Endothelial cell of umbilical vein (primary cell): Measurements from ENCODE around the gene ATG12. TPM values are rescaled to one million over a fixed set of nuclear protein-coding genes. Genes with fewer than 3 reads are reported as not detected.
"Not testable (repeated sequence)": the region's sequence is repeated elsewhere in the genome, so short reads cannot be mapped to it uniquely, and the experiment has no call there.

Source experiments
- BruUV-seq: library from RNA; stranded (reverse); fragments of 400-500 nt; replicated peaks from 2 replicates; lab custom pipeline; 2021; lab: Mats Ljungman, UMichigan
- CTCF ChIA-PET: fragments of 300-600, 350-600 bp; sonication (Branson Sonifier 250); formaldehyde crosslinking; loops from one replicate; lab custom pipeline; 2021; ENCODE audit warnings: antibody characterized with exemption, inconsistent platforms; lab: Charles Lee
- POLR2A ChIA-PET: fragments of 300-600, 350-600 bp; sonication (Branson Sonifier 250); formaldehyde crosslinking; loops from one replicate; lab custom pipeline; 2021; ENCODE audit warnings: antibody characterized with exemption, inconsistent platforms; lab: Charles Lee
- DNase-seq: peaks from one replicate; pipeline ENCODE4 v3.0.0-alpha.2; 2011; ENCODE audit warnings: low read depth, low spot score
- FAIRE-seq: peaks from 2 replicates; lab custom pipeline; 2011; peaks lifted over from hg19 to GRCh38; lab: Jason Lieb, UNC
- H2AFZ ChIP-seq: 2 replicates; pipeline ENCODE4 v1.6.0; 2012; ENCODE audit warnings: low read depth, low read length, control low read depth, inconsistent platforms
- H3K27ac ChIP-seq: 2 replicates; pipeline ENCODE4 v1.5.1; 2011; ENCODE audit warnings: low read depth, mild to moderate bottlenecking, control low read depth, low read length, moderate library complexity; ENCODE audit not compliant: insufficient read depth
- H3K27me3 ChIP-seq, 2 experiments: 2 replicates each; pipeline versions ENCODE4 v1.6.0 to v1.6.1; 2011; ENCODE audit warnings: low read length in 2 of 2, mixed read lengths in 1 of 2; ENCODE audit not compliant: control insufficient read depth in 2 of 2, insufficient read depth in 2 of 2
- H3K36me3 ChIP-seq, 2 experiments: 2 replicates in 1 of 2; 3 replicates in 1 of 2; pipeline ENCODE4 v1.5.1; 2011; ENCODE audit warnings: low read length in 2 of 2, mild to moderate bottlenecking in 1 of 2, moderate library complexity in 1 of 2; ENCODE audit not compliant: control insufficient read depth in 2 of 2, insufficient read depth in 2 of 2; ENCODE audit errors: extremely low read depth in 1 of 2
- H3K4me1 ChIP-seq: 3 replicates; pipeline ENCODE4 v1.5.1; 2011; ENCODE audit warnings: mild to moderate bottlenecking, low read length; ENCODE audit not compliant: control insufficient read depth, insufficient read depth; ENCODE audit errors: extremely low read depth
- H3K4me2 ChIP-seq: 2 replicates; pipeline ENCODE4 v1.6.1; 2011; ENCODE audit warnings: low read length, control low read depth, mixed read lengths; ENCODE audit not compliant: insufficient read depth
- H3K4me3 ChIP-seq, 3 experiments: fragments of 200-600 bp in 1 of 3; sonication (generic), shearing (Covaris generic) in 1 of 3; replicated peaks in 1 of 3; 2 replicates each; pipeline ENCODE4 v1.5.1; 2011 to 2016; ENCODE audit warnings: control low read depth in 3 of 3, low read length in 3 of 3, mild to moderate bottlenecking in 2 of 3, inconsistent platforms in 1 of 3, low read depth in 1 of 3, moderate library complexity in 1 of 3; ENCODE audit not compliant: insufficient read depth in 1 of 3
- H3K79me2 ChIP-seq: 2 replicates; pipeline ENCODE4 v1.6.0; 2012; ENCODE audit warnings: low read length, inconsistent platforms; ENCODE audit not compliant: control insufficient read depth, insufficient read depth
- H3K9ac ChIP-seq: replicated peaks from 2 replicates; pipeline ENCODE3; 2011; ENCODE audit warnings: low read length, control low read depth; ENCODE audit not compliant: insufficient read depth; ENCODE audit errors: extremely low read depth
- H3K9me1 ChIP-seq: replicated peaks from 3 replicates; pipeline ENCODE4 v1.6.0; 2011; ENCODE audit warnings: mild to moderate bottlenecking, low read length; ENCODE audit not compliant: control insufficient read depth, insufficient read depth; ENCODE audit errors: extremely low read depth
- H3K9me3 ChIP-seq: replicated peaks from 2 replicates; pipeline ENCODE4 v1.5.1; 2012; ENCODE audit warnings: low read length, inconsistent platforms; ENCODE audit not compliant: control insufficient read depth, insufficient read depth
- H4K20me1 ChIP-seq: replicated peaks from 2 replicates; pipeline ENCODE3; 2011; ENCODE audit warnings: mild to moderate bottlenecking, low read length; ENCODE audit not compliant: control insufficient read depth, insufficient read depth; ENCODE audit errors: extremely low read depth
- EZH2 ChIP-seq: IDR thresholded peaks from 2 replicates; pipeline ENCODE4 v1.6.1; 2012; ENCODE audit warnings: borderline replicate concordance, low read depth, mild to moderate bottlenecking, moderate library complexity, low read length, inconsistent platforms; ENCODE audit not compliant: severe bottlenecking
- FOS ChIP-seq: IDR thresholded peaks from 2 replicates; pipeline ENCODE4 v1.6.1; 2011; ENCODE audit warnings: mild to moderate bottlenecking, low read length, moderate library complexity, borderline replicate concordance; ENCODE audit not compliant: insufficient read depth
- GATA2 ChIP-seq: IDR thresholded peaks from 2 replicates; pipeline ENCODE4 v1.7.0; 2011; ENCODE audit warnings: low read depth, mild to moderate bottlenecking, moderate library complexity, mixed read lengths, low read length; ENCODE audit not compliant: insufficient read length, insufficient read depth
- JUN ChIP-seq: IDR thresholded peaks from 2 replicates; pipeline ENCODE4 v1.6.1; 2011; ENCODE audit warnings: borderline replicate concordance, low read depth; ENCODE audit not compliant: insufficient read length, insufficient read depth
- MYC ChIP-seq: IDR thresholded peaks from one replicate; pipeline ENCODE4 v1.6.1; 2011; ENCODE audit warnings: mild to moderate bottlenecking, low read depth, low read length
- POLR2A ChIP-seq: IDR thresholded peaks from 2 replicates; pipeline ENCODE4 v1.6.1; 2012; ENCODE audit warnings: low read depth, mild to moderate bottlenecking, control low read depth, low read length
- POLR2AphosphoS5 ChIP-seq: IDR thresholded peaks from 2 replicates; pipeline ENCODE4 v1.6.1; 2012; ENCODE audit warnings: low read depth, mild to moderate bottlenecking, control low read depth, low read length, moderate library complexity; ENCODE audit not compliant: insufficient read depth
- dilution Hi-C: fragments of 300-500 bp; cut with MboI; formaldehyde crosslinking; loops from one replicate; pipeline ENCODE4 v1.15.0; 2019; ENCODE audit warnings: low sequenced_read_pairs; ENCODE audit not compliant: extremely low pct_ligation_motif_present
- intact Hi-C: fragments of 100-400 bp; cut with micrococcal nuclease; formaldehyde crosslinking; loops from one replicate; pipeline ENCODE4 v1.10.0; 2022
- polyA plus RNA-seq, 4 experiments: library from polyadenylated mRNA; depleted of rRNA in 3 of 4; stranded (reverse) in 3 of 4; unstranded in 1 of 4; fragments of >200 nt; gene quantifications; 2 replicates each; pipeline versions ENCODE4 v1.2.1 to v1.2.3, GENCODE V29; 2011 to 2012; ENCODE audit warnings: missing spikeins in 1 of 4
- total RNA-seq: library from RNA; stranded (reverse); gene quantifications from 2 replicates; pipeline ENCODE4 v1.2.3, GENCODE V29; 2021
- TF ChIP-seq, protein P1 (sequence below), 2 donors: IDR thresholded peaks; 1 replicate in 1 of 2; 2 replicates in 1 of 2; pipeline ENCODE4 v1.5.1; 2011; ENCODE audit warnings: low read length in 2 of 2, mild to moderate bottlenecking in 2 of 2, moderate library complexity in 2 of 2, control low read depth in 1 of 2, inconsistent platforms in 1 of 2, low read depth in 1 of 2; ENCODE audit not compliant: insufficient read depth in 1 of 2; ENCODE audit errors: extremely low read depth in 1 of 2
- TF ChIP-seq, protein P2 (sequence below): IDR thresholded peaks from 2 replicates; pipeline ENCODE4 v1.6.1; 2011; ENCODE audit not compliant: insufficient read depth, insufficient read length

The ATG12 gene
- total and polyA plus RNA-seq, 2 donors (not counting 3 experiments of a cell fraction or from before 2014, with no cell fraction given): 27.5 to 62.0 TPM

DNA sequence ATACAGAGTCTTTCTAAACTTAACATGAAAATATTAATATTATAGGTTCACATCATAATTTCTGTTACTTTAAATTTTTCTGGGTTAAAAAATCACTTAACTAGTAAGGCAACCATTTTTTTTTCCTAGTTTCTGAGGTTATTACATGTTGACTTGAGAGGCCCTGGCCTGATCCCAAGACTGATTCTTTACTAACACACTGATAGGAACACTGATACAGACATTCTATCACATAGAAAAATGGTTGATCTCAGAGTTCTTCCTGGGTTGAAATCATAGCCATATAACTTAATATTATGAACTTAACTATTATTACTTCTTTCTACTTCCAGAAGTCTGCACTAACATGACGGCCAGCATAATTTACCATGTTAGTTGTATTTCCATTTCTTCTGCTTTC lies 43.3 kb upstream of the ATG12 start:
- TF ChIP-seq POLR2AphosphoS5: no peak
- TF ChIP-seq, protein P1, sequence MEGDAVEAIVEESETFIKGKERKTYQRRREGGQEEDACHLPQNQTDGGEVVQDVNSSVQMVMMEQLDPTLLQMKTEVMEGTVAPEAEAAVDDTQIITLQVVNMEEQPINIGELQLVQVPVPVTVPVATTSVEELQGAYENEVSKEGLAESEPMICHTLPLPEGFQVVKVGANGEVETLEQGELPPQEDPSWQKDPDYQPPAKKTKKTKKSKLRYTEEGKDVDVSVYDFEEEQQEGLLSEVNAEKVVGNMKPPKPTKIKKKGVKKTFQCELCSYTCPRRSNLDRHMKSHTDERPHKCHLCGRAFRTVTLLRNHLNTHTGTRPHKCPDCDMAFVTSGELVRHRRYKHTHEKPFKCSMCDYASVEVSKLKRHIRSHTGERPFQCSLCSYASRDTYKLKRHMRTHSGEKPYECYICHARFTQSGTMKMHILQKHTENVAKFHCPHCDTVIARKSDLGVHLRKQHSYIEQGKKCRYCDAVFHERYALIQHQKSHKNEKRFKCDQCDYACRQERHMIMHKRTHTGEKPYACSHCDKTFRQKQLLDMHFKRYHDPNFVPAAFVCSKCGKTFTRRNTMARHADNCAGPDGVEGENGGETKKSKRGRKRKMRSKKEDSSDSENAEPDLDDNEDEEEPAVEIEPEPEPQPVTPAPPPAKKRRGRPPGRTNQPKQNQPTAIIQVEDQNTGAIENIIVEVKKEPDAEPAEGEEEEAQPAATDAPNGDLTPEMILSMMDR (IDR thresholded peaks at IDR 0.05; ENCODE audit: extremely low read depth in 1 of 2, insufficient read depth in 1 of 2, low read depth in 1 of 2, low read length in 2 of 2): no peak
- TF ChIP-seq JUN: no peak
- no peak for TF ChIP-seq MYC
- TF ChIP-seq POLR2A: no peak
- TF ChIP-seq, protein P2, sequence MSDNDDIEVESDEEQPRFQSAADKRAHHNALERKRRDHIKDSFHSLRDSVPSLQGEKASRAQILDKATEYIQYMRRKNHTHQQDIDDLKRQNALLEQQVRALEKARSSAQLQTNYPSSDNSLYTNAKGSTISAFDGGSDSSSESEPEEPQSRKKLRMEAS: no peak
- TF ChIP-seq FOS: no peak
- TF ChIP-seq EZH2: no peak
- no peak for TF ChIP-seq GATA2
- Histone ChIP-seq H3K9me3 (no peaks in the 10 kb centered on the region), H2AFZ (no peak overlapping the region), H3K4me3 (no peak overlapping the region), H3K79me2 (peaks cover 3% of the 10 kb centered on the region), H3K4me1 (no peaks in the 10 kb centered on the region), H3K36me3 (peaks cover 0 to 2% of the 10 kb centered on the region in 2 experiments), H3K9ac (no peak overlapping the region), H3K27ac (no peak overlapping the region), H4K20me1 (no peaks in the 10 kb centered on the region), H3K27me3 (no peaks in the 10 kb centered on the region), H3K4me2 (no peak overlapping the region), H3K9me1 (no peaks in the 10 kb centered on the region)
- FAIRE-seq (no peak), DNase-seq (no peak)
- intact Hi-C loops: no loop called here
- dilution Hi-C loops: no loop called here
- POLR2A ChIA-PET: no interaction called here
- no TSS peak for BruUV-seq
- CTCF ChIA-PET: no interaction called here

- BruUV-seq, POLR2A ChIA-PET, H3K9me1 ChIP-seq, H3K9me3 ChIP-seq, H3K4me3 ChIP-seq, H3K27me3 ChIP-seq, CTCF ChIA-PET, H3K36me3 ChIP-seq, dilution Hi-C loops, H3K9ac ChIP-seq, H3K79me2 ChIP-seq, intact Hi-C loops, DNase-seq, FAIRE-seq, H4K20me1 ChIP-seq, H3K27ac ChIP-seq, H3K4me2 ChIP-seq, H2AFZ ChIP-seq, H3K4me1 ChIP-seq: not testable (repeated sequence)
These were observed 41.1 kb upstream of the ATG12 start for GRCh38 chr5:115882434-115882833.

GRCh38 chr5:115877342-115877741 lies 36.0 kb upstream of the ATG12 start:
- H3K9ac ChIP-seq, FAIRE-seq, dilution Hi-C loops, H3K27ac ChIP-seq, POLR2A ChIA-PET, H3K4me2 ChIP-seq, BruUV-seq, H3K4me3 ChIP-seq, H4K20me1 ChIP-seq, DNase-seq, H3K36me3 ChIP-seq, intact Hi-C loops, H3K27me3 ChIP-seq, H3K9me1 ChIP-seq, H3K4me1 ChIP-seq, CTCF ChIA-PET, H2AFZ ChIP-seq, H3K9me3 ChIP-seq, H3K79me2 ChIP-seq: not testable (repeated sequence)
